SU-DHL-6 (cell line): ENCODE measurements around the gene IGF2BP2.

Source experiments
- CTCF ChIP-seq: fragments of 200-600 bp; sonication (generic); IDR thresholded peaks from one replicate; pipeline ENCODE4 v1.5.1; 2017; ENCODE audit warnings: antibody characterized with exemption, mild to moderate bottlenecking, low read length, moderate library complexity; ENCODE audit not compliant: insufficient read depth, poor library complexity, severe bottlenecking
- EZH2phosphoT487 ChIP-seq: fragments of 200-600 bp; sonication (generic), shearing (Covaris generic); conservative IDR thresholded peaks from 2 replicates; pipeline ENCODE4 v1.6.1; 2018; ENCODE audit warnings: mild to moderate bottlenecking, antibody characterized with exemption, low read length, moderate library complexity, mixed read lengths

GRCh38 chr3:185680231-185680630 lies 144.6 kb downstream of the IGF2BP2 start:
- TF ChIP-seq CTCF (no peak), EZH2phosphoT487 (no peak)
